ENCODE results near the gene AHRR.

AHRR gene

GRCh38 chr5:322942-323879 is 1.7 kb downstream of the AHRR start:
- H3K9me3 Mint-ChIP-seq = no peaks in the 10 kb centered on the region
- ATAC-seq (no peak), DNase-seq (ENCODE audit: low spot score in 2 of 2) (no peak)
- H3K4me3 Mint-ChIP-seq = peak overlapping the region; percentile 53
- H3K27ac Mint-ChIP-seq = no peak overlapping the region
- H3K36me3 Mint-ChIP-seq = peaks cover 7% of the 10 kb centered on the region
- H3K4me1 Mint-ChIP-seq = peaks cover 16% of the 10 kb centered on the region

- DNase-seq (ENCODE audit: low spot score in 2 of 2) (no peak), ATAC-seq (no peak)
- Mint-ChIP-seq H3K4me3 (no peak overlapping the region), H3K9me3 (no peaks in the 10 kb centered on the region), H3K27ac (no peak overlapping the region), H3K4me1 (peaks cover 22% of the 10 kb centered on the region), H3K36me3 (peaks cover 7% of the 10 kb centered on the region)
These were observed 3.5 kb downstream of the AHRR start for GRCh38 chr5:324736-325612.

- Mint-ChIP-seq H3K9me3 (no peaks in the 10 kb centered on the region), H3K4me3 (no peak overlapping the region), H3K4me1 (peaks cover 16% of the 10 kb centered on the region), H3K27ac (no peak overlapping the region), H3K36me3 (peaks cover under 1% of the 10 kb centered on the region)
- DNase-seq (ENCODE audit: low spot score in 2 of 2) (no peak), ATAC-seq (no peak)
These were observed 4.6 kb downstream of the AHRR start for GRCh38 chr5:326109-326508.

GRCh38 chr5:329121-329735 is 7.7 kb downstream of the AHRR start:
- Mint-ChIP-seq H3K27ac (no peak overlapping the region), H3K36me3 (peaks cover 16% of the 10 kb centered on the region), H3K4me1 (peaks cover 23% of the 10 kb centered on the region), H3K4me3 (no peak overlapping the region), H3K9me3 (peaks cover 3% of the 10 kb centered on the region)
- DNase-seq (ENCODE audit: low spot score in 2 of 2) (no peak), ATAC-seq (no peak)

- H3K9me3 Mint-ChIP-seq = peaks cover 3% of the 10 kb centered on the region
- no peak overlapping the region for H3K4me3 Mint-ChIP-seq
- H3K4me1 Mint-ChIP-seq = peaks cover 29% of the 10 kb centered on the region
These were observed 8.3 kb downstream of the AHRR start for GRCh38 chr5:329768-330167.

GRCh38 chr5:332843-333242 is 11.3 kb downstream of the AHRR start:
- ATAC-seq (peak; percentile 72), DNase-seq (ENCODE audit: low spot score in 2 of 2) (no peak)
- peaks cover 16% of the 10 kb centered on the region for H3K36me3 Mint-ChIP-seq
- H3K4me1 Mint-ChIP-seq = peaks cover 46% of the 10 kb centered on the region
- H3K9me3 Mint-ChIP-seq = peaks cover 3% of the 10 kb centered on the region
- H3K4me3 Mint-ChIP-seq = peak overlapping the region; percentile 61
- H3K27ac Mint-ChIP-seq = peak overlapping the region; percentile 68

More at GRCh38 chr5:329768-330167, 8.3 kb downstream of the AHRR start:
- Mint-ChIP-seq H3K36me3 (peaks cover 16% of the 10 kb centered on the region), H3K27ac (no peak overlapping the region)
- ATAC-seq (no peak), DNase-seq (ENCODE audit: low spot score in 2 of 2) (no peak)

- peak; percentile 91 for ATAC-seq
- Mint-ChIP-seq H3K36me3 (peaks cover 16% of the 10 kb centered on the region), H3K9me3 (peaks cover 3% of the 10 kb centered on the region), H3K27ac (peak overlapping the region; percentile 86), H3K4me3 (peak overlapping the region; percentile 61), H3K4me1 (peaks cover 40% of the 10 kb centered on the region)
- no peak for DNase-seq (ENCODE audit: low spot score in 2 of 2)
These were observed 12.4 kb downstream of the AHRR start for GRCh38 chr5:333945-334344.

GRCh38 chr5:334903-335739 is 13.6 kb downstream of the AHRR start:
- Mint-ChIP-seq H3K36me3 (peaks cover 16% of the 10 kb centered on the region), H3K9me3 (peaks cover 3% of the 10 kb centered on the region), H3K4me1 (peaks cover 40% of the 10 kb centered on the region), H3K27ac (peak overlapping the region; percentile 86), H3K4me3 (peak overlapping the region; percentile 61)
- DNase-seq (ENCODE audit: low spot score in 2 of 2) (no peak), ATAC-seq (peak; percentile 11)

- no peak for ATAC-seq
- Mint-ChIP-seq H3K4me3 (peak overlapping the region; percentile 61), H3K9me3 (peaks cover 3% of the 10 kb centered on the region), H3K4me1 (peaks cover 40% of the 10 kb centered on the region), H3K36me3 (peaks cover 16% of the 10 kb centered on the region), H3K27ac (no peak overlapping the region)
- no peak for DNase-seq (ENCODE audit: low spot score in 2 of 2)
These were observed 14.2 kb downstream of the AHRR start for GRCh38 chr5:335740-336038.

- Mint-ChIP-seq H3K36me3 (peaks cover 15% of the 10 kb centered on the region), H3K9me3 (peaks cover 3% of the 10 kb centered on the region), H3K4me1 (peaks cover 40% of the 10 kb centered on the region), H3K27ac (no peak overlapping the region), H3K4me3 (no peak overlapping the region)
- DNase-seq (ENCODE audit: low spot score in 2 of 2) (no peak), ATAC-seq (no peak)
These were observed 16.1 kb downstream of the AHRR start for GRCh38 chr5:337563-338130.

- DNase-seq (ENCODE audit: low spot score in 2 of 2) = peak in 1 of 2 donors; percentile 47
- peaks cover 22% of the 10 kb centered on the region for H3K4me1 Mint-ChIP-seq
- ATAC-seq = no peak
- peaks cover 34% of the 10 kb centered on the region for H3K36me3 Mint-ChIP-seq
- peak overlapping the region; percentile 82 for H3K27ac Mint-ChIP-seq
- H3K9me3 Mint-ChIP-seq = no peaks in the 10 kb centered on the region
- peak overlapping the region; percentile 71 for H3K4me3 Mint-ChIP-seq
These were observed 21.3 kb downstream of the AHRR start for GRCh38 chr5:342501-343460.

GRCh38 chr5:343461-344401 is 22.2 kb downstream of the AHRR start:
- Mint-ChIP-seq H3K36me3 (peaks cover 44% of the 10 kb centered on the region), H3K27ac (peak overlapping the region; percentile 82), H3K4me3 (peak overlapping the region; percentile 71), H3K9me3 (no peaks in the 10 kb centered on the region), H3K4me1 (peaks cover 22% of the 10 kb centered on the region)
- DNase-seq (ENCODE audit: low spot score in 2 of 2) = peak; percentile 45 to 65
- ATAC-seq = peak; percentile 84

Data from stimulated activated effector memory CD8-positive, alpha-beta T cell treated with anti-CD3 and anti-CD28 coated beads, Interleukin-12 subunit alpha, Interleukin-12 subunit beta, amount 100 ng/mL, for 72 hours (primary cell).